ENCODE results near the gene DDHD1. TPM values are rescaled to one million over a fixed set of nuclear protein-coding genes. Genes with fewer than 3 reads are reported as not detected.

Gene DDHD1
- total RNA-seq, 1 experiment from 2014 or later, result 15.7 TPM

DNA sequence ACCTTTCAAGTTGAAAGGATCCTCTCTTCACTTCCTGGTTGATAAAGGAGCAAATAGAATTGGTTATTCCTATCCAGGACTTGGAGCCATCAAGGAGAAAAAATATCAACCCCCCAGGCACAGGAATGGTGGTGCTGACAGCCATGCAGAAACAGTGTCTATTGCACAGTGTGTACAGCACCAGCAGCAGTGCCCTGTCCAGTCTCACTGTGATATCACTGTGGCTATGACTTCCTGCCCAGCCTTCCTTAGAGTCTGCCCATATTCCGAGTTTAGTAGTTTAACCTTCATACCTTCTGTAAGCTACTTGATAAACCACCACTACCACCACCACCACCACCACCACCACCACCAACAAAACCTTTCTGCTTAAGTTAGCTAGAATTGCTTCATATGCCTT lies 157.1 kb downstream of the DDHD1 start:
- Histone ChIP-seq H2BK120ac (ENCODE audit: low read depth, low read length, poor library complexity, severe bottlenecking) (no peak overlapping the region), H3K4ac (ENCODE audit: low read depth, low read length) (no peak overlapping the region), H3K79me1 (ENCODE audit: insufficient read depth, low read depth, low read length, poor library complexity, severe bottlenecking) (no peaks in the 10 kb centered on the region), H2BK15ac (ENCODE audit: low read depth, low read length) (no peak overlapping the region), H3K9me3 (ENCODE audit: control insufficient read depth, low read depth, low read length) (no peaks in the 10 kb centered on the region), H3K27ac (ENCODE audit: insufficient read length, low read depth, low read length) (no peak overlapping the region), H3K79me2 (ENCODE audit: insufficient read depth, low read length) (no peaks in the 10 kb centered on the region), H4K8ac (replicated peaks; ENCODE audit: insufficient read length, low read depth, low read length) (no peak overlapping the region), H2AK5ac (ENCODE audit: insufficient read length, low read length) (no peak overlapping the region), H3K4me1 (ENCODE audit: insufficient read depth, low read length) (no peaks in the 10 kb centered on the region; the same call in 1 of the 2 replicates), H2AFZ (ENCODE audit: low read length) (no peak overlapping the region), H3K27me3 (ENCODE audit: insufficient read depth, low read length) (no peaks in the 10 kb centered on the region), H4K5ac (ENCODE audit: insufficient read length, low read depth, low read length) (no peak overlapping the region), H3K23ac (ENCODE audit: insufficient read length, low read depth, low read length) (no peak overlapping the region), H3K4me2 (ENCODE audit: insufficient read depth, insufficient read length, low read length) (no peak overlapping the region), H3T11ph (ENCODE audit: low read length) (no peak overlapping the region), H2BK5ac (ENCODE audit: insufficient read length, low read length) (no peak overlapping the region), H2BK20ac (ENCODE audit: low read depth, low read length, poor library complexity, severe bottlenecking) (no peak overlapping the region), H3K56ac (ENCODE audit: insufficient read length, low read depth, low read length) (no peak overlapping the region), H3K9ac (ENCODE audit: extremely low read depth, insufficient read length, low read length) (no peak overlapping the region), H3K18ac (ENCODE audit: insufficient read length, low read depth, low read length) (no peak overlapping the region), H4K91ac (ENCODE audit: insufficient read length, low read depth, low read length) (no peak overlapping the region), H2BK12ac (ENCODE audit: insufficient read length, low read depth, low read length) (no peak overlapping the region), H3K14ac (ENCODE audit: insufficient read depth, low read length) (no peak overlapping the region), H4K20me1 (ENCODE audit: control insufficient read depth, insufficient read depth, insufficient read length) (no peaks in the 10 kb centered on the region), H3K23me2 (ENCODE audit: insufficient read length, low read depth, low read length, poor library complexity, severe bottlenecking) (no peaks in the 10 kb centered on the region)
- H3K27me3 Mint-ChIP-seq (ENCODE audit: low read depth), result no peaks in the 10 kb centered on the region
- no peaks in the 10 kb centered on the region for H3K9me3 Mint-ChIP-seq
- WGBS (ENCODE audit: extremely low coverage, insufficient read length, low lambda C conversion rate), result no CpG with 5 or more reads among the region's 1 CpG
- TF ChIP-seq, protein P1, sequence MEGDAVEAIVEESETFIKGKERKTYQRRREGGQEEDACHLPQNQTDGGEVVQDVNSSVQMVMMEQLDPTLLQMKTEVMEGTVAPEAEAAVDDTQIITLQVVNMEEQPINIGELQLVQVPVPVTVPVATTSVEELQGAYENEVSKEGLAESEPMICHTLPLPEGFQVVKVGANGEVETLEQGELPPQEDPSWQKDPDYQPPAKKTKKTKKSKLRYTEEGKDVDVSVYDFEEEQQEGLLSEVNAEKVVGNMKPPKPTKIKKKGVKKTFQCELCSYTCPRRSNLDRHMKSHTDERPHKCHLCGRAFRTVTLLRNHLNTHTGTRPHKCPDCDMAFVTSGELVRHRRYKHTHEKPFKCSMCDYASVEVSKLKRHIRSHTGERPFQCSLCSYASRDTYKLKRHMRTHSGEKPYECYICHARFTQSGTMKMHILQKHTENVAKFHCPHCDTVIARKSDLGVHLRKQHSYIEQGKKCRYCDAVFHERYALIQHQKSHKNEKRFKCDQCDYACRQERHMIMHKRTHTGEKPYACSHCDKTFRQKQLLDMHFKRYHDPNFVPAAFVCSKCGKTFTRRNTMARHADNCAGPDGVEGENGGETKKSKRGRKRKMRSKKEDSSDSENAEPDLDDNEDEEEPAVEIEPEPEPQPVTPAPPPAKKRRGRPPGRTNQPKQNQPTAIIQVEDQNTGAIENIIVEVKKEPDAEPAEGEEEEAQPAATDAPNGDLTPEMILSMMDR (conservative IDR thresholded peaks at IDR 0.05), result no peak
- H3K4me3 Mint-ChIP-seq, result no peak overlapping the region
- no peaks in the 10 kb centered on the region; a peak in 1 of 7 replicates for H3K36me3 Mint-ChIP-seq (ENCODE audit: insufficient read depth in 1 of 3, low read depth in 3 of 3)
- peaks cover 1 to 3% of the 10 kb centered on the region in 2 experiments for H3K4me1 Mint-ChIP-seq
- DNase-seq, result no peak
- H3K27ac Mint-ChIP-seq, result no peak overlapping the region
